Measurements from ENCODE around the gene PRRT1. TPM values are rescaled to one million over a fixed set of nuclear protein-coding genes. Genes with fewer than 3 reads are reported as not detected.

Gene PRRT1
- total RNA-seq, 1 donor from 2014 or later: 1.3 TPM

GRCh38 chr6:32192608-32193039, 40.9 kb upstream of the PRRT1 start, which contains the start of gene GPSM3:
Gene GPSM3 (minus strand): TSS chr6:32192643. CDS start chr6:32192513, 130 bp downstream.
- H3K4me1 Mint-ChIP-seq (ENCODE audit: low read depth): peaks cover 63% of the 10 kb centered on the region
- H3K27me3 Mint-ChIP-seq (ENCODE audit: low read depth): no peaks in the 10 kb centered on the region
- no peak for DNase-seq (ENCODE audit: low spot score)
- H3K4me3 Mint-ChIP-seq (ENCODE audit: unreplicated experiment): peak within 1 kb of the TSS; percentile 41
- no peaks in the 10 kb centered on the region for H3K9me3 Mint-ChIP-seq (ENCODE audit: low read depth)
- TF ChIP-seq CTCF (IDR thresholded peaks at IDR 0.05): no peak
- peak within 1 kb of the TSS; percentile 78 for H3K27ac Mint-ChIP-seq (ENCODE audit: unreplicated experiment)
- H3K36me3 Mint-ChIP-seq (ENCODE audit: low read depth): peaks cover under 1% of the 10 kb centered on the region

- Mint-ChIP-seq H3K4me1 (ENCODE audit: low read depth) (peaks cover 66% of the 10 kb centered on the region), H3K4me3 (ENCODE audit: unreplicated experiment) (peak overlapping the region; percentile 25), H3K27me3 (ENCODE audit: low read depth) (no peaks in the 10 kb centered on the region), H3K36me3 (ENCODE audit: low read depth) (peaks cover 2% of the 10 kb centered on the region), H3K27ac (ENCODE audit: unreplicated experiment) (peak overlapping the region; percentile 78), H3K9me3 (ENCODE audit: low read depth) (no peaks in the 10 kb centered on the region)
- no peak for TF ChIP-seq CTCF (IDR thresholded peaks at IDR 0.05)
- DNase-seq (ENCODE audit: low spot score): no peak
Measured at GRCh38 chr6:32191696-32192607, 40.2 kb upstream of the PRRT1 start.

- H3K27ac Mint-ChIP-seq (ENCODE audit: unreplicated experiment): peak overlapping the region; percentile 32
- H3K36me3 Mint-ChIP-seq (ENCODE audit: low read depth): peaks cover 6% of the 10 kb centered on the region
- no peaks in the 10 kb centered on the region for H3K27me3 Mint-ChIP-seq (ENCODE audit: low read depth)
- TF ChIP-seq CTCF (IDR thresholded peaks at IDR 0.05): no peak
- peaks cover 66% of the 10 kb centered on the region for H3K4me1 Mint-ChIP-seq (ENCODE audit: low read depth)
- H3K4me3 Mint-ChIP-seq (ENCODE audit: unreplicated experiment): peak overlapping the region; percentile 19
- H3K9me3 Mint-ChIP-seq (ENCODE audit: low read depth): no peaks in the 10 kb centered on the region
- DNase-seq (ENCODE audit: low spot score): no peak
Measured at GRCh38 chr6:32190911-32191677, 39.4 kb upstream of the PRRT1 start.

GRCh38 chr6:32190054-32190851, 38.5 kb upstream of the PRRT1 start, which contains the start of gene PBX2:
Gene PBX2 (minus strand): TSS chr6:32190202. CDS start chr6:32189915, 287 bp downstream.
- H3K9me3 Mint-ChIP-seq (ENCODE audit: low read depth): no peaks in the 10 kb centered on the region
- no peak for DNase-seq (ENCODE audit: low spot score)
- peaks cover 10% of the 10 kb centered on the region for H3K36me3 Mint-ChIP-seq (ENCODE audit: low read depth)
- no peaks in the 10 kb centered on the region for H3K27me3 Mint-ChIP-seq (ENCODE audit: low read depth)
- H3K4me1 Mint-ChIP-seq (ENCODE audit: low read depth): peaks cover 72% of the 10 kb centered on the region
- TF ChIP-seq CTCF (IDR thresholded peaks at IDR 0.05): no peak
- peak within 1 kb of the TSS; percentile 92 for H3K4me3 Mint-ChIP-seq (ENCODE audit: unreplicated experiment)
- H3K27ac Mint-ChIP-seq (ENCODE audit: unreplicated experiment): peak within 1 kb of the TSS; percentile 93

Data from chondrocyte (in vitro differentiated cells).